Stomach (tissue), 4 donors: Measurements from ENCODE around the gene NTNG1.

Source experiments
- CTCF ChIP-seq, 7 experiments: fragments of 450-650 bp in 4 of 7; fragments of 200-600 bp in 3 of 7; sonication (generic) in 3 of 7; IDR thresholded peaks; one replicate each; pipeline ENCODE4 v1.5.1; 2016 to 2019; ENCODE audit warnings: antibody characterized with exemption in 7 of 7, control low read depth in 2 of 7, mild to moderate bottlenecking in 1 of 7
- EP300 ChIP-seq: sonication (generic); formaldehyde crosslinking; IDR thresholded peaks from one replicate; pipeline ENCODE4 v1.6.1; 2017; ENCODE audit warnings: antibody characterized with exemption
- POLR2A ChIP-seq, 4 donors: fragments of 450-650 bp; IDR thresholded peaks; one replicate each; pipeline ENCODE4 v1.6.1; 2016; ENCODE audit warnings: antibody characterized with exemption in 4 of 4, control low read depth in 2 of 4, mild to moderate bottlenecking in 1 of 4, moderate library complexity in 1 of 4

DNA sequence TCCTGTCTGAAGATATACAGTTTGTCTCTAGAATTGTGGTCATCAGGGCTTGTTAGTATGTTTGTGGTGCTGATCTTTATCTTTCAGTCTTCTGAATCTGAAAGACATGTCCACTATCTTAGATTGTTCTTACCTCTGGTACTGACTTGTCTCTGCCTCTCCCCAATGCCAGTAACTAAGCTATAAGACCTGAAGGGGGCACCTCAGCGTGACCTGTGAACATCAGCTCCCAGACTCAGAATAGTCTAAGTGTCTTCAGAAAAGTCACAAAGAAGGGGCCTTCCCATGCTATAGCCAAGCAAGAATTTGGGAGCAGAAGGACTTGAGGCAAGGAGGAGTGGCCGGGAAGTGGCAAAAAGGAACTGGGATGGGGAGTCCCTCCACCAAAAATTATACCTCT, 178.1 kb downstream of the NTNG1 start:
- TF ChIP-seq CTCF (IDR thresholded peaks at IDR 0.05) (no peak), POLR2A (IDR thresholded peaks at IDR 0.05) (no peak), EP300 (no peak)
